Smooth muscle cell of the brain vasculature (primary cell): Measurements from ENCODE around the gene KRTAP5-3.
A peak's percentile ranks its signal among the peaks of the same experiment; 100 is the strongest.

Experiments used
- DNase-seq: peaks from one replicate; pipeline ENCODE4 v3.0.0-alpha.2; 2012; ENCODE audit warnings: low read depth, low spot score

The KRTAP5-3 gene

GRCh38 chr11:1565173-1565903 lies 42.9 kb downstream of the KRTAP5-3 start:
- no peak for DNase-seq

- peak; percentile 45 for DNase-seq
Observed at GRCh38 chr11:1564535-1565172, 43.6 kb downstream of the KRTAP5-3 start.

- DNase-seq: no peak
Observed at GRCh38 chr11:1563697-1564534, 44.3 kb downstream of the KRTAP5-3 start.

GRCh38 chr11:1563149-1563638 lies 45.1 kb downstream of the KRTAP5-3 start:
- no peak for DNase-seq

DNA sequence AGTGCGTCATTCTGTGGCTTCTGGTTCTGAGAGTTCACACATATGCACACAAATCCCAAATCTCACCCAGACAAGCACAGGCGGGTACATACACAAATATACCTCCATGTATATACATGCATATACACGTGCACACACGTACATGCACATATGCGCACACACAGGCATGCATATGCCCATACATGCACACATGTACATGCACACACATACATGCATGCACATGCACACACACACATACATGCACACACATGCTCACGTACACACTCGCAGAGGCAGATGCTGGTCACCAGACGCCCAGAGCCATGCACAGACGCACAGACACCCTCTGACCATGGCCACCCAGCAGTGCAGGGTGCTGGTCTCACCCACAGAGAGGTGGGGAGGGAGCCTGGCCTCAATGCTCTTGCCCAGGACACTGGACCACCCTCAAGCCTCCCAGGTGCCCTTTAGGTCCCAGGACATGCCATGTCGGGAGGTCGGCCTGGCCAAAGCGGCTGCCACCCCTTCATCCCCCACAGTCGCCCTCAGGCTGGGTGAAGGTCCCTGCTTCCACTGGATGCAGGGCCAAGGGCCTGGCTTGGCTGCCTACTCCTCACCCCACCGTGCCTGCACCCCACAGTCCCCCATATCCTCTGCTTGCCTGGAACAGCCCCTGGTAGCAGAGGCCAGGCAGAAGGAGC lies 45.7 kb downstream of the KRTAP5-3 start:
- DNase-seq: no peak

DNA sequence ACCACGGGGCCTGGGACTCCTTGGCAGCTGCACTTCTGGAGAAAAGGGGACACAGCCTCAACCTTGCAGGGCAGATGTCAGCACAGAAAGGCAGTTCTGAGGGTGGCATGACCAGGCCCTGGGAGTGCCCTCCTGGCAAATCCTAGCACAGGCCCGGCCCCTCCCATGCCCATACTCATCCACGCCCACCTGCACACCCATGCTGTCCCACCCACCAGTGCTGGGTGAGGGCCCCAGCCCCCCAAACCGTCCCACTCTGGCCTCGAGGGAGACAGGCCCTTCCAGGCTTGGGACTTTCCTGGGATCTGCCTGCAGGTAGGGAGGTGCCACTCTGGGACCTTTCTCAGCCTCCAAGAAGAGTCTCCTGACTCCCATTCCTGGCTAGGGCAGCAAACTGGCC lies 46.3 kb downstream of the KRTAP5-3 start:
- no peak for DNase-seq

DNA sequence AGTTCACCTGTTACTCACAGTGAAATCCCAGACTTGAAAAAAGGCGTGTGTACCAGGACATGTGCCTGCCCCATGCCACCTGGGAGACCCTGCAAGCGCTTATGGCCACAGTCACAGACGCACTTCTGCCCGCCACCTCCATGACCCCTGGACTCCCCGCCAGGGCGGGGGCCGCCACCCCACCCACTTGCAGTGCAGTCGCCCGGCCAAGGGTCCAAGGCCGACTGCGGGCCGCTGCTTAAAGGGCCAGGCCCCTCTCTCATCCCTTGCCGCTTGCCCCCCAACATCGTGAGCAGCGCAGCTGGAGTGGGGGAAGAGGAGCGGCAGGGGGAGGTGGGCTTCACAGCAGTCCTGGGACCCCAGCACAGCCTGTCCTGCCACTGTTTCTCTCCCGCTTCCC lies 47.0 kb downstream of the KRTAP5-3 start:
- no peak for DNase-seq

DNA sequence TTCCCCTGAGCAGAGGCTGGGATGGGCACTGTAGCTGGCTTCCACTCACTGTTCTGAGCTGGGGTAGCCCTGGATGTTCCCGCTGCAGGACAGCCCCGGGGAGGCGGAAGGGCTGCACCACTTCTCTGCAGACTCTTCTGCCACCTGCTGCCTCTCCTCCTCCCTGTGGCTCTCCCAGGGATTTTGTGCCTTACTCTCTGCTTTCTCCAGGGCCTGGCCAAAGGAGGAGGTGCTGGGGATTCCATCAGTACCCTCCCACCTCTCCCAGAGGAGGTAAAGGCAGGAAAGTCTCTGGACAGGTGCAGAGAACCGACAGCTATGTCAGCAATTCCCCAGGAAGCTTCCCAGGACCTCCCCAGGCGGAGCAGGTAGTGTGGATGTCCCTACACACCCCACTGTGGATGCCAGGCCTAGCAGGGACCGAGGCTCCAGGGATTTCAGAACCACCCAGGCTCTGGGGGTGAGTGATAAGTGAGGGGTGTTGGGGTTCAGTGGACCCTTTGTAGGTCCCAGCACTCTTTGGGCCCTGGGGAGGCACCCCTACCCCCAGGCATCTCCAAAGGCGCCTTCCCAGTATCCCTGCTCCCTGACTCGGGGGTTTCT lies 47.5 kb downstream of the KRTAP5-3 start:
- no peak for DNase-seq

- DNase-seq: no peak
Observed at GRCh38 chr11:1560002-1560648, 48.1 kb downstream of the KRTAP5-3 start.

DNA sequence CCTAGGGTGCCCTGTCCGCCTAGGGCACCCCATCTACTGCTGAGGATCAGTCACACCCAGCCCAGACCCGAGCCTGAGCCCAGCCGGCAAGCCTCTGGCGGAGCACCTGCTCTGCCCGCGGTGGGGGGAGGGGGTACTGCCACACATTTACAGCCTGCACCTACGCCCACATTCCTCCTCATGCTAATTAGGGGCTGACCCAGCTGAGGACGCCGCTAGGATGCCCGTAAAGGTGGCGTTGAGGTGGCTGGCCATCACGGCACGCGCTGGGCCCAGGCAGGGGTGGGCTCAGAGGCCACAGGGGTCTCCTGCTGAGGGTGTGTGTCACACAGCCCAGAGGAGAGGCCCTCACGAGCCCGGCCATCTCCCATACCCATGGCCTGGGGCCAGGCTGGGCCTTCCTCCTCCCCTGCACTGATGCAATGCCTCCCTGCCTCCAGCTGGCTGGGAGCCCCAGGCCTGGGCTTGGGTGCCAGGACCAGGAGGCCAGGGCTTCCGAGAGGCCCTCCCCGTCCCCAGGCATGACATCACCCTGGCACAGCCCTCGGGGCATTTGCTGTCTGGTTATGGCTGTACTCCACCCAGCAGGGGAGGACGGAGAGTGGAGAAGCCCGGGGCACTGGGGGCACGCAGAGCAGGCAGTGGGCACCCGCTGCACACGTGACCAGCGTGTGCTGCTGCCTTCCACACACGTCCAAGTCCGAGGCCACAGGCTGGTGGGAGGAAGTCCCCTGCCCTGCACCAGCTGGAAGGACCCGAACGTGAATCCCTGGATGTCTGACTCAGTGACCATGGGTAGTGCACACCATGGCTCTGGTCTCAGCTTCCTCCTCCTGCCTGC lies 48.9 kb downstream of the KRTAP5-3 start:
- DNase-seq: no peak

DNA sequence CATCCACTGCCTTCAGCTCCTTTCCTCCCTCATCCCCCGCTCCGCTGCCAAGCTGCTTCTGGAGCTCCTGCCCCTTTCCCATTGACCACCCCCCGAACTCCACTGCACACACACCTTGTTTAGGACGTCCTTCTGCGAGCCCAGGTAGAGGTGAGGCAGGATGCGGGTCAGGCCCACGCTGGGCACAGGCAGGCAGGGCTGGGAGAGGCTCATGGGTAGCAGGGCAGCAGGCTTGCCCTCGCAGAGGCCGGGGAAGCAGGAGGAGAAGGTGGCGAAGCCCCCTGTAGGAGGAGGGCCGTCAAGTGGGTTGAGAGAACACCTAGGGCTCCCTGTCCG lies 49.5 kb downstream of the KRTAP5-3 start:
- no peak for DNase-seq

DNA sequence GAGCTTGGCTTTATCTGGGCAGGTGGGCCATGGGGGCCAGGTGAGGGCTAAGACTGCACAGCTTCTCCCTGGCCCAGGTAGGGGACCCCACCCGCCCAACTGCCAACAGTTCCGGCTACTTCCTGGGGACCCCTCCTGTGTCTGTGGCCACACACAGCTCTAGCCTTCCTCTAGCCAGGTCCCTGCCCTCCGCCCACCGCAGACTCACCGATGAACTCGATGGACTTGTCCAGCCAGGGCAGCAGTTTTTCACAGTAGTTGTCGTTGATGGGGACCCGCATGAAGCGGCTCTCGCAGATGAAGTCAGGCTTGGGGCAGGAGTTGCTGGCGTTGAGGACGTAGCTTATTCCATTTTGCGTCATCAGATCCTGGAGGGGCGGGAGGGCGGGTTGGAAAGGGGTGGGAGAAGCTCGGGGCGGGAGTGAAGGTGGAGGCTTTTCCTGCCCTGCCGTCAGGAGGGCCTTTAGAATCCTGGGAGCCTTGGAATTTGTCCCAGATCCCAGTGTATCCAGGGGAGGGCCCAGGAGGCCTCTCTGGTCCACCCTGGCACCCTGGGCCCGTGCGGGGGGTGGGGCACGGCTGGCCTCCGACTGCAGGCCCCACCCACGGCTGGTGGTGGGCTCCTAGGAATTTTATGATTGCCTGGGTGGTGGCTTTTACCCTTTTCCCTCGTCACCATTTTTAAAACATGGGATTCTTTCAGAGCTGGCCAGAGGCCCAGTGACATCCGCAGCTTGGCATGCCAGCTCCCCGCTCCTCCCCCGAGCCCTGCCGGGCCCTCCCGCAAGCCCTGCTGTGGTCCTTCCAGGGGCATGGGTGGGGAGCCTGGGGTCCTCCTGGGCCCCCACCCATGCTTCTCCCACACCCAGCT lies 50.1 kb downstream of the KRTAP5-3 start:
- DNase-seq: peak; percentile 13
